A549 treated with ZK216348 at 1 μM for 4 hours (cell line): ENCODE measurements around the gene OR5AL1. TPM values are rescaled to one million over a fixed set of nuclear protein-coding genes. Genes with fewer than 3 reads are reported as not detected.

ENCODE experiments used
- total RNA-seq: library from RNA; stranded (reverse); fragments of 200-300 nt; extraction: Qiagen RNA extraction; gene quantifications from 5 replicates; pipeline ENCODE4 v1.2.3, GENCODE V29; 2022; ENCODE audit warnings: low read depth

OR5AL1 gene
- total RNA-seq, result not detected in 5 replicates

DNA sequence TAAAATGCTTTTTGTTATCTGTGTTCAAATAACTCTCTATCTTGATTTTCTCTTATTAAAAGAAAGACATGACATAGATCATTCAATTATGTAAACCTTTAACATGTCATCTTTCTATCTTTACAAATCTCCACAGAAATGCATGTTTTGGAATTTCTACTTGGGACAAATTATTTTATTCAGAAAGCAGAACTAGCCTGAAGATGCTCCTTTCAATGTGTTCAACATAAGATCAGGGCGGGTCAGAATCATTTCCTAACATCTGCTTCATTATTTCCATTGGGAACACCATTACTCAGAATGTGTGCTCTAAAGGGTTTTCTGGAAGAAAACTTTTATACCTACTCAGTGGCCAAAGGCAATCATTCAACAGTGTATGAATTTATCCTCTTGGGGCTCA is at the start of gene OR5AL1:
OR5AL1 (plus strand) TSS at position 301 of the 400 bp plus-strand sequence.

DNA sequence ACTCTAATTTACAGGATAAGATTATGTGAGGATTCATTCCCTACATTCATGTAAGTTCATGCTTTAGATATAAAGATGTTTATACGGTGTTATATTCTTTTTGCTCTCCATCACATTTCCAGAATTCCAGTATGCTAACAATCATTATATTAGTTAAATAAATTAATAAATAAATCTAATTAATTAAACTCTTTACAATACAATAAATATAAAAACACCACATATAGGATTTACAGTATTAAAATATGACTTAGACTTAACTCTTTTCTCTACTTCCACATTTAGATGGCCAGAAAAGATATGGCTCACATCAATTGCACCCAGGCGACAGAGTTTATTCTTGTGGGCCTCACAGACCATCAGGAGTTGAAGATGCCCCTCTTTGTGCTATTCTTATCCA is 37.2 kb upstream of the OR5AL1 start, which contains the start of gene OR8U1:
OR8U1 (plus strand) TSS at position 301 of the 400 bp plus-strand sequence; CDS start at position 301, 0 bp downstream.

Other genes with a start within 250 kb of the OR5AL1 start
- gene OR5J2, start 236.1 kb upstream of the OR5AL1 start, total RNA-seq, result not detected in 5 replicates
- gene OR5T2, start 178.4 kb upstream of the OR5AL1 start, total RNA-seq, result not detected in 5 replicates
- not detected in 5 replicates for gene OR5T3, start 160.4 kb upstream of the OR5AL1 start, total RNA-seq
- gene OR5T1, start 138.5 kb upstream of the OR5AL1 start, total RNA-seq, result not detected in 5 replicates
- not detected in 5 replicates for gene OR8H1, start 120.4 kb upstream of the OR5AL1 start, total RNA-seq
- not detected in 5 replicates for gene OR8K3, start 97.6 kb upstream of the OR5AL1 start, total RNA-seq
- gene OR8K1, start 66.7 kb upstream of the OR5AL1 start, total RNA-seq, result not detected in 5 replicates
- gene OR8J1, start 58.4 kb upstream of the OR5AL1 start, total RNA-seq, result not detected in 5 replicates
- not detected in 5 replicates for gene OR8U1, start 37.1 kb upstream of the OR5AL1 start, total RNA-seq
- not detected in 5 replicates for gene OR5M3, start 60.7 kb downstream of the OR5AL1 start, total RNA-seq
- not detected in 5 replicates for gene OR5M8, start 78.7 kb downstream of the OR5AL1 start, total RNA-seq
- not detected in 5 replicates for gene OR5M11, start 130.6 kb downstream of the OR5AL1 start, total RNA-seq
- not detected in 5 replicates for gene OR5M10, start 165.0 kb downstream of the OR5AL1 start, total RNA-seq
- gene OR5M1, start 202.2 kb downstream of the OR5AL1 start, total RNA-seq, result not detected in 5 replicates
- gene OR5AP2, start 229.7 kb downstream of the OR5AL1 start, total RNA-seq, result not detected in 5 replicates